ENCODE data around the gene ERFE.

Gene ERFE

DNA sequence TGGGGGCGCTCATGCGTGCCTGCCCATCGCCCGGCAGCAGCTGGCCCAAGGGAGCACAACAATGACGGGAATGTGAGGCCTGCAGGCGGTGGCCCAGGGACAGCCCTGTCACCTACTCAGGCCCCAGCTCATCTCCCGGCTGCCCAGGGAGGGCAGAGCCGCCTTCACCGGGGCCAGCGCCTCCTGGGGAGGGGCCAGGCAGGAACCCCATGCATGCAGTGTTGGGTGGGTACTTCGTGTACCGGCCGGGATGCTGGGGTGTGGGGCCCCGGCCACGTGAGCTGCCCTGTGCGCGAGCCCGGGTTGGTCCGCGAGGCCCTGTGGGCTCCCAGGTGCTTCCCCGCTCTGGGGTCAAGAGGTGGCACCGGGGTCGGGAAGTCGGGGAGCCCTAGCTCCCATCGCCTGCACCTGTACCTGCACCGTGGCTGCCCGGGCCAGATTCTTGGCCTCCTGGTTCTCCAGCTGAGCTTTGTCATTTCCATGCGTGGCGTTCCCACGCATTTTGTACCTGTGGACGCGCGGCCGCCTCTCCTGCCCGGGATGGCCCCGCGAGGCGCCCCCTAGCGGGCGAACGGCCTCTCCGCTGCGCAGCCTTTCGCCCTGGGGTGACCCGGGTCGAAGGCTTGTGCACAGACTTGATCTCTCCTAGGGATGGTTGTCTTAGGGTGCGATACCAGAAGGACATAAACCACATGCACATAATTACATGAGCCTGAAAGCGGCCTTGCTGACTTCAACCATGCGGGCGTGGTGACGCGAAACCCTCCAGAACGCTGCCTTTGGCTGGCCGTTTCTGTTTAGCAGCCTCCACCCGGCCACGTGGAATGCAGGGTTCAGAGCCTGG, 19.4 kb upstream of the ERFE start:
- no peak for DNase-seq (ENCODE audit: low read depth, low spot score)

DNA sequence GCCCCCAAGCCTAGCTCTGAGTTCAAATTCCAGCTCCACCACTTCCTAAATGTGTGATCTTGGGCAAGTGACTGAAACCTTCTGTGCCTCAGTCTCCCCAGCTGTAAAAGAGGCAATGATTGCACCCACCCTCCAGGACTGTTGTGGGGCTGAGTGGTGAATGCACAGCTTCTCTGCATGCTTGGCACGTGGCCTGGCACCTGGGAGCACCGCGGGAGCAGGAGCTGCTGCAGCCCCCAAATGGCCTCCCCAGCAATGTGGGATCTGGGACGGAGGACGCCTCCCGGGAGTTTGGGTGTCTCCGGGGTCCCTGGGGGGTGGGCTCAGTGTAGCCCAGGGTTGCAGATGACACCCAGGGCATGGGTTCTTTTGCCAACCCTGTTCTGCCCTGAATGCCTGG, 18.7 kb upstream of the ERFE start:
- no peak for DNase-seq (ENCODE audit: low read depth, low spot score)

DNA sequence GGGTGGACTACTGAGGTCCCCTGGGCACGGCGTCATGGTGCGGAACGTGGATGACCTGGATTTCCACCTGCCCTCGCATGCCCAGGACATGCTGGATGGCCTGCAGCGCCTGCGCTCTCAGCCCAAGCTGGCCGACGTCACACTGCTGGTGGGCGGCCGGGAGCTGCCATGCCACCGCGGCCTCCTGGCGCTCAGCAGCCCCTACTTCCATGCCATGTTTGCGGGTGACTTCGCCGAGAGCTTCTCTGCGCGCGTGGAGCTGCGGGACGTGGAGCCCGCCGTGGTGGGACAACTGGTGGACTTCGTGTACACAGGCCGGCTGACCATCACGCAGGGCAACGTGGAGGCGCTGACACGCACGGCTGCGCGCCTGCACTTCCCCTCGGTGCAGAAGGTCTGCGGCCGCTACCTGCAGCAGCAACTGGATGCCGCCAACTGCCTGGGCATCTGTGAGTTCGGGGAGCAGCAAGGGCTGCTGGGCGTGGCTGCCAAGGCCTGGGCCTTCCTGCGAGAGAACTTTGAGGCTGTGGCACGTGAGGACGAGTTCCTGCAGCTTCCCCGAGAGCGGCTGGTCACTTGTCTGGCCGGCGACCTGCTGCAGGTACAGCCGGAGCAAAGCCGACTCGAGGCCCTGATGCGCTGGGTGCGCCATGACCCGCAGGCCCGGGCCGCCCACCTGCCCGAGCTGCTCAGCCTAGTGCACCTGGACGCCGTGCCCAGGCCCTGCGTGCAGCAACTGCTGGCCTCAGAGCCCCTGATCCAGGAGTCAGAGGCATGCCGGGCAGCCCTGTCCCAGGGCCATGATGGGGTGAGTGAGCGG, 17.8 kb upstream of the ERFE start:
- no peak for DNase-seq (ENCODE audit: low read depth, low spot score)

DNA sequence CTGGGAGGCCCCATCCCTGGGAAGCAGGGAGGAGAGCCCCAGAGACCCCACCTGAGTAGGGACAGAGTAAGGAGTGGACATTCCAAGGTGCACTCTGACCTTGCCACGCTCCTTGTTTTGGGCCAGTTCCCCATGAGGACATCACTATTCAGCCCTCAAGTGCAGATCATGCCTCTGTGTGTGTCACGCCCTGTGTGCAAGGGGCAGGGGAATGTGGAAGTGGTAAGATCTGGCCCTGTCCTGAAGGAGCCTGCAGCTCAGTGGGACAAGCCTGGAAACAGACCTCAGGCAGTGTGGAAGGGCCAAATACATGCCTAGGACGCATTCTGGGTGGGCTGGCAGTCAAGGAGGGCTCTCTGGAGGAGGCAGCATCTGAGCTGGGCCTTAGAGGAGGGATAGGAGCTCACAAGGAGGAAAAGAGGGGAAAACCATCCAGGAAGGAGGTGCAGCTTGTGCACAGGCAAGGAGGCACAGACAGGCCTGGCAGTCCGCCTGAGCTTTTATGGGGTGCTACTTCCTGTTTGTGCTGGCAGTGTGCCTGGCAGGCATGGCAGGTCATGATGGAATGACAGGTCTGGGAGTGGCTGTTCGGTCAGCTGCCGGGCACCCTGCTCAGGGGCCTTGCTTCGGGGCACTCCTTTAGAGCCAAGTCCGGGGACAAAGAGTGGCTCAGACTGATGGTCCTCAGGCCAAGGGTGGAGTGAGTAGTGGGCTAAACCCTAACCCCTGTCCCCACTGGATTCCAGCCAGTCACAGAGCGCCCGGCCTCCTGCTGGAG, 17.0 kb upstream of the ERFE start:
- no peak for DNase-seq (ENCODE audit: low read depth, low spot score)

DNA sequence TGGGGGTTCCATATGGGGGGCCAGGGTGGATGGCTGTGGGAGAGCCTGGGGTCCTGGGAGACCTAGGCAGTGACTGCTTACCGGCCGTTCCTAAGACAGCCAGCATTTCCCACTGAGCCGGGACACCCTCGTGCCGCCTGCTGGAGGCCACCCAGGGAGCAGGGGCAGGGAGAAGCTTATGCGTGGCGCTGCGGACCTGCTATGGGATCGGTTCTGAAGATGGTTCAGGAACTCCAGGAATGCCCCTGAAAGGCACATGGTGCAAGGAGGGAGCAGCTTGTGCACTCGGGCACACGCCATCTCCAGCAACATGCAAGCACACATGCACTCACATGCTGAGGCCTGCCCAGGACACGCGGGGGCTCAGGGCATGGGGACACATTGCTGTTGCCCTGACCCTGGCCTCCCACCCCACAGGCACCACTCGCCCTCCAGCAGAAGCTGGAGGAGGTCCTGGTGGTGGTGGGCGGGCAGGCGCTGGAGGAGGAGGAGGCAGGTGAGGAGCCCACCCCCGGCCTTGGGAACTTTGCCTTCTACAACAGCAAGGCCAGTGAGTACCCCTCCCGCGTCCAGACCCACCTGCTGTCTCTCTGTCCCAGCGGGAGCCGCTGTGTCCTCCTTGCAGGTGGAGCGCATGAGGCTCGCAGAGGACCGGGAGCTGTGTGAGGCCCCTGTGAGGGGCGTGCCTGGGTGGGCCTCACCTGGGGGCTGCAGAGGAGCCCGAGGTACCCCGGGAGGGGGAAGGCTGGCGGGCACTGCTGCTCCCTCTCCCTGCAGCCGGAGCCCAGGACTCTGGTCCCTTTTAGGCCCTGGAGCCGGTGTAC, 16.2 kb upstream of the ERFE start:
- no peak for DNase-seq (ENCODE audit: low read depth, low spot score)

DNA sequence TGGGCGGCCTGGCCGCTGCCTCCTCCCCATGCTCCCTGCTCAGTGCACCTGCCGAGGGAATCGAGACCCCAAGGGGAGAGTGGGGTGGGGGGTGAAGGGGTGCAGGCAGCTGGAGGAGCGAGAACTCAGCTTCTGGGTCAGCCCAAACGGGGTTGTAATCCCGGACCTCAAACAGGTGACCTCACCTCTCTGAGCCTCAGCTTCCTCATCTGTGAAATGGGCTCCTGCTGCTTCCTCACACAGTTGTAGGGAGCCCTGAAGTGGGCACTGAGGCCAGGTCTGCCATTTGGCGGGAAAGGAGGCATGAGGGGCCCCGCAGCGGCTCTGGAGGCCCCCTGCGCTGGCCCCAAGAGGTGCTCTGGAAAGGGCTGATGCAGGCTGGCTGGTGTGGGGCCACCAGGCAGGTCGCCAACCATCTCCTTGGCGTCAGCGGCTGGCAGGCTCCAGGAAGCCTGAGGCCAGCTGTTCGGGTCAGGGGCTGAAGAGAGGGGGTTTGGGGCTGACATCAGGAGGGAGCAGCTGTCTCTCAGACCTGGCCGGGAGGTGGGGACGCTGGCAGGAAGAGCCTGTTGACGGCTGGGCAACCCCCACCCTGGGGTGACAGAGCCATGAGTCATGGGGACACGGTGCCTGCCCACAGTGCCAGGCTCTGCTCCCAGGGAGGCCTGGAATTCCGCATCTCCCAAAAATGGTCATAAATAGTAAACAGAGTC, 15.4 kb upstream of the ERFE start:
- DNase-seq (ENCODE audit: low read depth, low spot score) = no peak

DNA sequence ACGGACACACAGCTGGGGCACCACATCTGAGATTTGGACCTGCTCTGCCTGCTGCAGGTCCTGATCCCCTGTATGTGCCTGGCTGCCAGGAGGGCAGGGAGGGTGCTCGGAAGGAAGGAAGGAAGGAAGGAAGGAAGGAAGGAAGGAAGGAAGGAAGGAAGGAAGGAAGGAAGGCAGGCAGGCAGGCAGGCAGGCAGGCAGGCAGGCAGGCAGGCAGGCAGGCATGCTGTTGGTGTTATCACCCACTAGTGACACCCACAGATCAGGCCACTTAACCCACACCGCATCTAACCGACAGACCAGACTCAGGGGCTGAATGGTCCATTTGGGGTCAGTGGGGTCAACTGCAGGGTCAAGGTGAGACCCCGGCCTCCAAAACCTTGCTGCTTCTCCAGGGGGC, 14.5 kb upstream of the ERFE start:
- DNase-seq (ENCODE audit: low read depth, low spot score) = no peak

DNA sequence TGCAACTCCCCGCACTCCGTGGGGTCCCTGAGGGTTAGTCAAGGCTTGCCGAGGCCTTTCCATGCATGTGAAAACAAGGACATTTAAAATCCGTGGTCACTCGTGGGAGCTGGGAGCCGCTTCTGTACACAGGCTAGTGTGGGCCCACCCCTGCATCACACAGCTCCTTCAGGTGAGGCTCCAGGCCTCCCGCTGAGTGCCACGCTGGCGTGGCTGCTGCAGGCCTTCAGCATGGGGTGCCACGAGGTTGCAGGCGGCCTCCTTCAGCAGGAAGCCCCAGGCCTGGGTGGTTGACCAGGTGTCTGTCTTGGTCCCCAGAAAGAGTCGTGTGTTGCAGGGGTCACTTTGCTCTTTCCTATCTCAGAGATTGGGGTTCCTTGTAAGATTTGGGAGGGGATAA, 13.7 kb upstream of the ERFE start:
- DNase-seq (ENCODE audit: low read depth, low spot score) = no peak

DNA sequence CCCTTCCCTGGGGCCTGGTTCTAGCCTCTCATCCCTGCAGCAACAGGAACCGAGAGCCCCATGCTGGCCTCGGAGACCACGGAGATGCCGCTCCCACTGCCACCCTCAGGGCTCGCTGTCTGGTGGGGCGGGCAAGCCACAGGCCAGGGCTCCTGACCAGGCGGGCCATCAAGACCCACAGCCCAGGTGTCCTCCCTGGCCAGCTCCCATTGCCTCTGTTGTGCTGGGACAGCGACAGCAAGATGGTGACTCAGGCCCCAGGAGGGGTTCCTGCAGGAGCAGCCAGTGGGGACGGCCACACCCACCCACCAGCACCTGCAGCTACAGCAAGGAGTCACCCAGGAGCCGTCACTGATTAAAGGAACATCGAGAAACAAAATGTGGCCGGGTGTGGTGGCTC, 12.9 kb upstream of the ERFE start:
- no peak for DNase-seq (ENCODE audit: low read depth, low spot score)

DNA sequence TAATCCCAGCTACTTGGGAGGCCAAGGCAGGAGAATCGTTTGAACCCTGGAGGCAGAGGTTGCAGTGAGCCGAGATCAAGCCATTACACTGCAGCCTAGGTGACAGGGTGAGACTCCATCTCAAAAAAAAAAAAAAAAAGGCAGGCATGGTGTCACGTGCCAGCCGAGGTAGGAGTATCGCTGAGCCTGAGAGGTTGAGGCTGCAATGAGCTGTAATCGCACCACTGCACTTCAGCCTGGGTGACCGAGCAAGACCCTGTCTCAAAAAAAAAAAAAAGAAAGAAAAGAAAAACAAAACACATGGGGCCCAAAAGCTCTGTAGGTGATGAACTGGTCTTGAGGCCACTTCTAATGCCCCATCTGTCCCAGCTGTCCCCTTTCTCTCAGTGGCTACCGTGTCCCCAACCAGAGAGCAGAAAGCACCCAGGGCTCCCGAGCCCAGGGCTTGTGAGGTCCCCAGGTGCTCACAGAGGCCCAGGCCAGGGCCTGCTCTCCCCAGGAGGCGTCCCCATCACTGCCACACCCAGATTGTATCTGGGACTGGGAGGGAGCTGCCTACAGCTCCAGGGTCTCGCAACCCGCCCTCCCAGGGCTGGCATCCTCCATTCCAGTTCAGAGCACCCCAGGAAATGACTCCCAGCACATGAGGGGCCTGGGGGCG, 11.8 kb upstream of the ERFE start:
- no peak for DNase-seq (ENCODE audit: low read depth, low spot score)

DNA sequence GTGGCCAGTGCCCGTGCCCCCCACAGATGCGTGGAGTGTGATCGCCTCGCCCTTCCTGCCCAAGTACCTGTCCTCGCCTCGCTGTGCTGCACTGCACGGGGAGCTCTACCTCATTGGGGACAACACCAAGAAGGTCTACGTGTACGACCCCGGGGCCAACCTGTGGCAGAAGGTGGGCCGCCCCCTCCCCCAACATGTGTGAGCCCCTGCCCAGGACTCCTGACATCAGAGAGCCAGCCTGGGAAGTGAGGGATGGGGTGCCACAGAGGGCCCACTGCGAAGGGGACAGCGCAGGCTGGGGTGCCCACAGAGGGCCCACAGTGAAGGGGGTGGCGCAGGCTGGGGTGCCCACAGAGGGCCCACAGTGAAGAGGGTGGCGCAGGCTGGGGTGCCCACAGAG, 9.8 kb upstream of the ERFE start:
- no peak for DNase-seq (ENCODE audit: low read depth, low spot score)

DNA sequence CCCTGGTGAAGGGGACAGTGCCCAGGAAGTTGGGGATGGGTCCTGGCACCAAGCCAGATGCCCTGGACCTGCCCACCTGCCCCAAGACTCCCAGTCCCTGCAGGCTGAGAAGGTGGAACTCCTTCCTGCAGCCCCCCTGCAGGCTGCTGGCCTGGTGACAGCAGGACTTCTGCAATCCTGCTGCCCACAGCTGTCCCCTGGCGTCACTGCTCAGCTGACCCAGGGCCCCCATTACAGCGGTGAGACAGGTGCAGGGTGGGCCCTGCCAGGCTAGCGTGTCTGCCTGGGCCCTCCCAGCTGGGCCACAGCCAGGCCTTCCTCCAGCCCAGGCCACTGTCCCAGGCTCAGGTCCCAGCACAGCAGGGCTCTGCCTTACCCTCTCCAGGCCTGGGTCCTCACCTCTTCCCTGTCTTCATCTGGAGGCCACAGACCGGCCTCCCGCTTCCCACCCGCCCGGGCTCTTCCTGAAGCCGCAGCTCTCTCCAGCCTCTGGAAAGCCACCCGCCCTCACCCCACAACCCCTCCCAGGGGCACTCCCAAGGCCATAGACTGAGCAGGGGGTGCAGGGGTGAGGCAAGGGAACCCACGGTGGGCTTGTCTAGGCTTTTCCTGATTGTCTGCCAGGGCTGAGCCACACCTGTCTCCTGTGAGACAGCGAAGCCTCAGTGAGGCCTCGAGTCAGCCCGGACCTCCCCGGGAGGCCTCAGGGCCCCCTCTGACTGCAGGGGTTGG, 8.8 kb upstream of the ERFE start:
- no peak for DNase-seq (ENCODE audit: low read depth, low spot score)

DNA sequence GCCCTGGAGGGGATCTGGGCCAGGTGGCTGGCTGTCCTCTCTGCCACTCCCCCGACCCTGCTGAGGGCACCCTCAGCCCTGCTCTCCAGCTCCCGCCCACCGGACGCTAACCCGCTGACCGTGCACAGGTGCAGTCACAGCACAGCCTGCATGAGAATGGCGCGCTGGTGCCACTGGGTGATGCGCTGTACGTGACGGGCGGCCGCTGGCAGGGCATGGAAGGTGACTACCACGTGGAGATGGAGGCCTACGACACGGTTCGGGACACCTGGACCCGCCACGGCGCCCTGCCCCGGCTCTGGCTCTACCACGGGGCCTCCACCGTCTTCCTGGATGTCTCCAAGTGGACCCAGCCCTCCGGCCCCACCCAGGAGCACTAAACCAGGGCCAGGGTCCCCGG, 8.1 kb upstream of the ERFE start:
- no peak for DNase-seq (ENCODE audit: low read depth, low spot score)

DNA sequence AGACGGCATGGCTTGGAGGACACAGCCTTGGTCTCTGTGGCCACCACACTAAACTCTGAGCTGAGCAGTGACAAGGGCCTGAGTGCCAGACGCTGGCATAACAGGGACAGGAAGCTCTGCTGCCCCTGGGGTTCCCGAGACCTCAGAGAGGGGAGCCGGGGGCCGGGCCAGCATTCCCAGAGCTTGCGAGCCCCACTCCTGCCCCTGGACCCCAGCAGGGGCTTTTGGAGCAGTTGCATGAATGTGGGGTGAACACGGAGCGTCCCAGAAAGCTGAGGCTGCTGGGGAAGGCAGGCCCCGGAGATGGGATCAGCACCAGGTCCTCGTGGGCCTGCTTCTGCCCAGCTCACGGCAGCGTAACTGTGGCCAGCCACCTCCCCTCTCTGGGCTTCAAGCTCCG, 7.6 kb upstream of the ERFE start:
- DNase-seq (ENCODE audit: low read depth, low spot score) = no peak

DNA sequence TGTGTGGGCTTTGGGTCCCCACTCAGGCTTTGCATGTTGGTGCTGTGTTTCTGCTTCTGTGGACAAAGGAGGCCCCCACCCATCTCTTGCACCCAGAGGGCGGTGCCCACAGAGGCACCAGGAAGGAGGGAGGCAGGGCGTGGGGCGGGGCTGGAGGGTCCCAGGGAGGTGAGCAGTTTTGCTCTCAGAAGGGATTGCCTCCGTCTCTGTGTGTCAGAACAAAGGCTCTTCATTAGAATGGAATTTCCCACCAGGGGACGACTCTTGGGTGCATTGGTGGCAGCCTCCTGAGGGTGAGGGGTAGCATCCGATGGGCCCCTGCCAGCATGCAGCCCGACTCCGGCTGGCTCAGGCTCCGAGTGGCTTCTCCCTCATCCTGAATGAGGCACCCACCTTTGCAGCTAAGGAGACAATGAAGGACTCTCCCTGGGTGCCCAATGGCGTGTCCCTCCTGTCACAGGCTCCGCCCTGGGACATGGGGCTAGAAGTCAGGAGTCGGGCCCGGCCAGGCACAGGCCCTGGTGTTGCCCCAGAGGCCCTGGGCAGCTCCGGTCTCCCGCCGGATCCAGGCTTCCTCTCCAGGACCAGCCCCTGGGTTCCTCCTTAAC, 7.0 kb upstream of the ERFE start:
- no peak for DNase-seq (ENCODE audit: low read depth, low spot score)

DNA sequence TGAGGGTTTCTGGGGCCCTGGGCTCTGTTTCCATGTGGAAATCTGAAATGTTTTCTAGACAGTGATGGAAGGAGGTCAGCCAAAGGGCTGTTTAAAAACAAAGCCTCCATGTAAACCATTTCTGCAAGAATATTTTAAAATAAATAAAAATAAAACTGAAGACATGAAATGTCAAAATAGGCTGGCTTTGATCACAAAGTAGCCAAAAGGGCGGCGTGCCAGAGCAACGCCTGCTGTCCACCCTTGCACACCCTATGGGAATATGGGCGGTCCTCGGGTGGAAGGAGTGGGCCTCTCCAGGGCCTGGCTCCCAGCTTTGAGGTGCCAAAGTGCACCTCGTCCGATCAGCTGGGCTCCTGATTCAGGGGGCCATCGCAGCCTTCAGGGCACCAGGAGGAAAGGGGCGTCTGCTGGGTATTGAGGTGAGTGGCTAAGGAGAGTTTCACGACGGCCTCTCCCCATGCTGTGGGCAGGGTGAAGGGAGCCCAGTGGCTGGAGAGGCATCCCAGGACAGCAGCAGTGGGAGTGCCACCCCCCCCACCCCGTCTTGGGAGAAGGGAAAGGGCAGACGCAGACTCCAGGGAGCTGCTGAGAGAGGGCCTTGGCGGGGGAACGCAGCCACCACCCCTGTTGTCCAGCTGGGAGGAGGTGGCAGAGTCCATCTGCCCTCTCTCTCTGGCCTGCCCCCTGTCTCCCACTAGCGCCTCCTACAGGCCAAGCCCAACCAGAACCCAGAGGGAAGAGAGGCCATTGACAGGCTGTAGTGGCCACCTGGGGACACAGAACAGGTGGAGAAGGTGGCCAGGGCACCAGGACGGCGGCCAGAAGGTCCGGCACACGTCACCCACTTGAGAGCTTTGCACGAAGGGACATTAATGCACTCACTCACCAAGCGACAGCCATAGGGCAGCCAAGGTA, 5.7 kb upstream of the ERFE start:
- DNase-seq (ENCODE audit: low read depth, low spot score) = no peak

DNA sequence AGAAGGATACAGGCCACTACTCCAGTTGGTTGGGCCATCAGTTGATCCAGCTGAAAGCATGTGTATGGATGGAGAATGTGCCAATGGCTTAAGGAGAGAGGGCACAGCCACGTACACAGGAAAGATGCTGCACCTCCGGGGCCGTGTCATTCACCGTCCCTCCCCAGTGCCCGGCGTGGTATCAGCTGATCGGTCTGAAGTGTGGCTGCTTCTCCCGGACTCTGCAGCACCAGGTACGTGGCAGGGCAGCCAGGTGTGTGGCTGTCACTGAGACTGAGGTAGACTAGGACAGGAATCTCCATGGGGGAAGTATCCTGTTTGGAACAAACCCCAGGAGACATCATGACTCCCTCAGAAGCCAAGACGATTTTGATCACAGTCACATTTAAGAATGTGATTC, 4.2 kb upstream of the ERFE start:
- no peak for DNase-seq (ENCODE audit: low read depth, low spot score)
